ENCODE results near the gene EPB41L5.
"Not testable (repeated sequence)": the region's sequence is repeated elsewhere in the genome, so short reads cannot be mapped to it uniquely, and the experiment has no call there.

Gene EPB41L5

DNA sequence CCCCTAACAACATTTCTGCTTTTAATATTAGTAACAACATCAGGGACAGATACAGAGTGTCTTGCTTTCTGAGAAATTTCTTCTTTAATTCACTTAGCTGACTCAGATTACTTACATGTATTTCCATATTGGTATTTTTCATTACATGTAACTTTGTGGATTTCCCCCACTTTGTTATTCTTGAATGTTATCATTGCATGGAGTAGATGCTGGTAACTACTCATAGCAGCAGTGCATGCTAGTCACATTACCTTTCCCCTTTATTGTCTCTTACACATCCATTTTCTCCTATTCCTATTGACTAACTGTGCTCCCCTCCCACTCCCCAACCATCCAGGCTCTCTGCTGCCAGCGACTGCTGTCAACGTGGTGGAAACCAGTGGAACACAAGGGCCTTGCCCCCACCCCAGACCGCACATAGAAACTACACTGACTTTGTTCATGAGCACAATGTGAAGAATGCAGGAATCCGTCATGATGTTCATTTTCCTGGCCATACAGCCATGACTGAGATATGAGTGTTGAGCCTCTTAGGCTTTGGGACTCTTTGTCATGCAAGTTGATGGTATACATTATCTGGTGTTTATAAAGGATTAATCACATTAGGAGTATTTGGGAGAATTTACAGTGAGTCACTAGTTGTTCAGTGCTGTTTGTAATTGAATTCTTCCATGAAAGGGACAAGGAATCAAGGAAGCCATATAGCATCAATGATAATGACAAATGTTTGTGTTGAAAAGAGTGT is 91.0 kb downstream of the EPB41L5 start:
- no peak for DNase-seq

- no peak for DNase-seq
Observed at GRCh38 chr2:120104772-120105171, 91.9 kb downstream of the EPB41L5 start.

GRCh38 chr2:120105360-120105759 is 92.5 kb downstream of the EPB41L5 start:
- no peak for DNase-seq

DNA sequence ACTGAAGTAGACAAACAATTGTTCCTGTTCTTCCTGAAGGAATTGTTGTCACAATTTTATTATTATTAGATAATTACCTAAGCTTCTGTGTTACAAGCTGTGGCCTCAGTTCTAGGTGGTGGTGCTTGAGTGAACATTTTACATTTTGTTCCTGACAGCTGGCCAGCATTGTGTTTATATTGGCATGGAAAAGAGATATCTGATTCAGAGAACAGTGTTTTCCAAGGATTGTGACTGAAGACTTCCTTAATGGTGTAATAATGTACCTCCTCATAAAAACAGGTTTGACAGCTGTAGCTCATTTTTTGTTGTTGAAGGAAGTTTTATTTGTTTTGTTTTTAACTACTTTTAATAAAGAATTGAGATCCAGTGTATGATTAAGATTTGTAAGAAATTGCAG is 95.2 kb downstream of the EPB41L5 start:
- no peak for DNase-seq

- no peak for DNase-seq
Observed at GRCh38 chr2:120108749-120109148, 95.9 kb downstream of the EPB41L5 start.

GRCh38 chr2:120109186-120110061 is 96.5 kb downstream of the EPB41L5 start:
- no peak for DNase-seq

DNA sequence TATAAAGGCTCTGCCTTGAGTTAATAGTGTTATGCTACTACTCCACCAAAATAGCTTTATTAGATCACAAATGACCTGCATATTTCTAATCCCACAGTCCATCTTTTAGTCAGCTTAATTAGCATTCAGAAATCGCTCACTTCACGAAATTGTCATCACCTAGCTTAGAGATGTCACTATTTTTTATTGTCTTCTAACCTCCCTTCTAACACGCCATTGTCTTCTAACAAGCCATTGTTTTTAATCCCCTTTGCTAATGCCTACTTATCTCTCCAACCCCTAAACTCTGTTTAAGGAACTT is 97.1 kb downstream of the EPB41L5 start:
- no peak for DNase-seq

- no peak for DNase-seq
Observed at GRCh38 chr2:120110507-120110906, 97.6 kb downstream of the EPB41L5 start.

DNA sequence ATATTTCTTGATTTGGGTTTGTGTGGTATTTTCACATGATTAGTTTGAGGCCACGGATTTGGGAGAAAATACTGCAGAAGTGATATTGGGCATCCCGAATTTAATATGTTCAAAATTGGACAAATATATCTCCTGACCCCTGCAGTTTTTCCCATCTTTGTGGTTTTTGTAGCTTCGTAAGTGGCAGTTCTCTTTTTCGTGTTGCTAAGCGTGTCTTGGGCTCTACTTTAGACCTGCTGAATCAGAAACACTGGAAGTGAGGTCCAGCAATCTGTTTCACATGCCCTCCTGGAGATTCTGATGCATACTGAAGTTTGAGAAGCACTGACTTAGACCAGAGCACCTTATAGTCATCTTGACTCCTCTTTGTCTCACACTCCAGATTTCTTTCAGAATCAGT is 98.3 kb downstream of the EPB41L5 start:
- no peak for DNase-seq

- DNase-seq = no peak
Observed at GRCh38 chr2:120118018-120118417, 105.1 kb downstream of the EPB41L5 start.

GRCh38 chr2:120118471-120118870 is 105.6 kb downstream of the EPB41L5 start:
- DNase-seq = no peak

DNA sequence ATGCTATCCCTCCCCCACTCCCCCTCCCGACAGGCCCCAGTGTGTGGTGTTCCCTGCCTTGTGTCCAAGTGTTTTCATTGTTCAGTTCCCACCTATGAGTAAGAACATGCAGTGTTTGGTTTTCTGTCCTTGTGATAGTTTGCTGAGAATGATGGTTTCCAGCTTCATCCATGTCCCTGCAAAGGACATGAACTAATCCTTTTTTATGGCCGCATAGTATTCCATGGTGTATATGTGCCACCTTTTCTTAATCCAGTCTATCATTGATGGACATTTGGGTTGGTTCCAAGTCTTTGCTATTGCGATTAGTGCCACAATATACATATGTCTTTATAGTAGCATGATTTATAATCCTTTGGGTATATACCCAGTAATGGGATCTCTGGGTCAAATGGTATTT is 108.5 kb downstream of the EPB41L5 start:
- not testable (repeated sequence) for DNase-seq

GRCh38 chr2:120123090-120123489 is 110.2 kb downstream of the EPB41L5 start:
- DNase-seq = no peak

DNA sequence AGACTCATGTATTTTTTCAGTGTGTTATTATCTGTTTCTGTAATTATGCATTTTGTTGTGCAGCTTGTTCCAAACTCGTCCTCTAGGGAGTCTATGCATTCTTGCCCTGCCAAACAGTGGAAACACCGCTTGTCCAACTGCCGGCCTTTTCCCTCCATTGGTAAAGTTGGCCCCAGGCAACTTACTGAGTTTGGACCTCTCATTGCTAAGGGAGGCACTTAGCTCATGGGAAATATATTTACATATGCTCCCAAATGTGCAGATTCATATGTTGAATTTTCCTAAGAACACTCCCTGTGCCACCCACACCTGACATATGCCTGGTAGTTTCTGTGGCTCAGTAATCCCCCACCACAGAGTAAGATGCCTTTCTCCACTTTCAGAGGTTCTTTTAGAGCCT is 112.3 kb downstream of the EPB41L5 start:
- DNase-seq = no peak

DNA sequence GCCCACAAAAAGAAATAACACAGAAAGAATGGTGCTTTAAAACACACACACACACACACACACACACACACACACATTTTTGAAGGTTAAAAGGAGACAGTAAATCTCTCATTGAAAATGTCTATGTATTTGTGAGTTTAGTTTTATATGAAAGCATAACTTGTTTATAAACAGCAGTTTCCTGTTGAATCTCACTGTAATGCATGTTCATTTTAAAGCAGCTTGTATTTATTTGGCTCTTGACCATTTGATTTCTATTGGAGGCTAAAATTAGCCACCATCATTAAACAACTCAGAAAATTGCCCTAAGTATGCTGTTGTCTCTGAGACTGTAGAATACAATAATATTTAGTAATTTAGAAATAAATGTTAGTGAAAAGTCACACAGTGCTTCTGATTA is 115.3 kb downstream of the EPB41L5 start:
- no peak for DNase-seq

DNA sequence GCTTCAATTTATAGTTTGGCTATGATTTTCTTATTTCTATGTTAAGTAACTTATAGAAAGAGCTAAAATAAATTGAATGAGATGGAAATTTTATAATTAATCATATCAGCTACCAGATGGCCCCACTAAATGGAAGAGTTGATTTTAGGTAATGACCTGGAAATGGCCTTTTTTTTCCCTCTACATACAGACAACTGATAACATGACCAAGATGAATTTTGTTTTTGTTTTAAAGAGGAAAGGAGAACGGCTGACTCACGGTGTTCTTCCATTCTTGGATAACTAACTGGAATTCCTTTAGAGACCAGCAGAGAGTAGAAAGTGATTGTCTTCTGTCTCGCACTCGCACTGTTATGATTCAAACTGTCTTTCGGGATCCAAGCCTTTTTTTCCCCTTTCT is 119.3 kb downstream of the EPB41L5 start:
- DNase-seq = no peak

GRCh38 chr2:120132691-120133090 is 119.8 kb downstream of the EPB41L5 start:
- DNase-seq = no peak

GRCh38 chr2:120133572-120134244 is 120.8 kb downstream of the EPB41L5 start:
- DNase-seq = no peak

DNA sequence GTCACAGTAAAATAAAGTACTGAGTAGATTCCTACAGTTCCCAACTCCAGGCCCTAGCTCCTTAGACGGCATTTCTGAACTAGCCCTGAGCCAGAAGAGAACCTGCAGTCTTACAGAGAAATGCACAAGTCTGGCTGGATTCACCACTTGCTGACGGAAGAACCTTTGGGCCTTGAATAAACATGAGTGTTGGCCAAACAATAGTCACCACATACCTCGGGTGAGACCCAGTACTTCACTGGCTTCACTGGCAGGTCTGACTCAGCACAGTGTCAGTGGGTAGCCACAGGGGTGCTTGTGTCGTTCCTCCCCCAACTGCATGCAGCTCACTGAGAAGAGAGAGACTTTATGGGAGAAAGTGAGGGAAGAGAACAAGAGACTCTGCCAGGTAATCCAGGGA is 121.4 kb downstream of the EPB41L5 start:
- no peak for DNase-seq

- not testable (repeated sequence) for DNase-seq
Observed at GRCh38 chr2:120135013-120135412, 122.1 kb downstream of the EPB41L5 start.

- DNase-seq = no peak
Observed at GRCh38 chr2:120140866-120141265, 128.0 kb downstream of the EPB41L5 start.

DNA sequence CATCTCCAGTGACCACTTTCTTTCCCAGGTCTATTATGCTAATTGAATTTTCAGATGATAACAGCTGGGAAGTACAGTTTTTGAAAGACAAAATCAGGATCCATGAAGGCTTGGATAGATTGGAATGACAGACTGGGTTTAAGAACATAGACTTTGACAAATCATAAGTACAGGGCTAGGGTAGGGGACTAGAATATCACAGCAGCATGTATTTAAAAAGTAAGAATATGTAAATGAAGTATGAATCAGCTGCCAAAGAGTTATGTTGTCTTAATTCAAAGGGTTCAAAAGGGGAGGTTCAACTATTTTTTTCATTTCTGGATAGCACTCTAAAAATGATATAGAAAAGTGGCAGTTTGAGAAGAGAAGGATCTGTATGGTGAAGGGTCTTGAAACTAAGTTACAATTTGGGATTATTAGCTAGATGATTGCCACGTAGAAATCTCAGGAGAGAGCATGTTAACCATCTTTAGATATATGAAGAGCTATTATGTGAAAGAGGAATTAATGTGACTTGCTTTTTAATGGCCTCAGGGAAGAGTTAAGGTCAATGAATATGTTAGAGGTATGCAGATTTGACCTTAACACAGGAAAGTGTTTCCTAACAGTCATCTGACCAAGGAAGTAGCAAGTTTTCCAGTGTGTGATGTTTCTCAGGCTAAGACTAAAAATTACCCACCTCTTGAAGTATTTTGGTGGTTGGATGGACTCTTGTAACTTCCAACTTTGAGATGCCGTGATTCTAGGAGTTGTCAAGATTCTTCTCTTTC is 128.6 kb downstream of the EPB41L5 start:
- no peak for DNase-seq

Measured in NK-92 treated with Interleukin-12 subunit alpha and Interleukin-12 subunit beta, amount 100 ng/mL, for 24 hours (cell line).